Trophoblast cell (in vitro differentiated cells and primary cell): ENCODE data around the gene RFFL.

Experiments used
- DNase-seq, 2 donors: peaks; one replicate each; pipeline ENCODE4 v3.0.0-alpha.2; 2016
- H2AFZ ChIP-seq: 2 replicates; pipeline ENCODE4 v1.6.1; 2013; ENCODE audit warnings: low read length, moderate library complexity, mild to moderate bottlenecking; ENCODE audit not compliant: insufficient read depth, poor library complexity
- H2AK5ac ChIP-seq: 2 replicates; pipeline ENCODE4 v1.6.1; 2013; ENCODE audit warnings: mild to moderate bottlenecking, low read length
- H2BK120ac ChIP-seq: 2 replicates; pipeline ENCODE4 v1.6.1; 2013; ENCODE audit warnings: low read length, mild to moderate bottlenecking, moderate library complexity; ENCODE audit not compliant: insufficient read depth, poor library complexity
- H2BK12ac ChIP-seq: 2 replicates; pipeline ENCODE4 v1.6.1; 2013; ENCODE audit warnings: mild to moderate bottlenecking, low read length, moderate library complexity
- H2BK5ac ChIP-seq: 2 replicates; pipeline ENCODE4 v1.6.1; 2013; ENCODE audit warnings: low read length, low read depth, moderate library complexity, mild to moderate bottlenecking; ENCODE audit not compliant: poor library complexity
- H3K14ac ChIP-seq: 2 replicates; pipeline ENCODE4 v1.6.1; 2013; ENCODE audit warnings: mild to moderate bottlenecking, low read length
- H3K18ac ChIP-seq: 2 replicates; pipeline ENCODE4 v1.6.1; 2013; ENCODE audit warnings: mild to moderate bottlenecking, low read length
- H3K23ac ChIP-seq: 2 replicates; pipeline ENCODE4 v1.6.1; 2013; ENCODE audit warnings: low read length
- H3K27ac ChIP-seq: 2 replicates; pipeline ENCODE4 v1.5.1; 2013; ENCODE audit warnings: low read depth, mild to moderate bottlenecking, inconsistent platforms, low read length, moderate library complexity
- H3K27me3 ChIP-seq: 2 replicates; pipeline ENCODE4 v1.6.1; 2013; ENCODE audit warnings: inconsistent platforms, mild to moderate bottlenecking, low read length, moderate library complexity; ENCODE audit not compliant: insufficient read depth
- H3K36me3 ChIP-seq, 2 experiments: 1 replicate in 1 of 2; 2 replicates in 1 of 2; pipeline ENCODE4 v1.6.1; 2013; ENCODE audit warnings: low read length in 2 of 2, mild to moderate bottlenecking in 2 of 2, moderate library complexity in 1 of 2; ENCODE audit not compliant: insufficient read depth in 2 of 2, control insufficient read depth in 1 of 2
- H3K4ac ChIP-seq: 2 replicates; pipeline ENCODE4 v1.6.1; 2013; ENCODE audit warnings: low read depth, mild to moderate bottlenecking, low read length, moderate library complexity
- H3K4me1 ChIP-seq, 2 experiments: 1 replicate in 1 of 2; 2 replicates in 1 of 2; pipeline ENCODE4 v1.6.1; 2013; ENCODE audit warnings: low read length in 2 of 2, mild to moderate bottlenecking in 2 of 2, moderate library complexity in 1 of 2; ENCODE audit not compliant: insufficient read depth in 2 of 2, control insufficient read depth in 1 of 2
- H3K4me2 ChIP-seq: 2 replicates; pipeline ENCODE4 v1.6.1; 2013; ENCODE audit warnings: inconsistent platforms, mild to moderate bottlenecking, low read length, moderate library complexity
- H3K4me3 ChIP-seq: 2 replicates; pipeline ENCODE4 v1.5.1; 2013; ENCODE audit warnings: mild to moderate bottlenecking, low read depth, low read length, inconsistent platforms
- H3K79me1 ChIP-seq: one replicate; pipeline ENCODE4 v1.6.1; 2013; ENCODE audit warnings: low read length
- H3K79me2 ChIP-seq: 2 replicates; pipeline ENCODE4 v1.6.1; 2013; ENCODE audit warnings: low read length, mild to moderate bottlenecking; ENCODE audit not compliant: control insufficient read depth, insufficient read depth, poor library complexity
- H3K9ac ChIP-seq: 2 replicates; pipeline ENCODE4 v1.6.1; 2013; ENCODE audit warnings: mild to moderate bottlenecking, low read length
- H3K9me3 ChIP-seq: 2 replicates; pipeline ENCODE4 v1.6.1; 2013; ENCODE audit warnings: low read depth, mild to moderate bottlenecking, control low read depth, inconsistent platforms, low read length; ENCODE audit not compliant: insufficient read depth
- H4K12ac ChIP-seq: 2 replicates; pipeline ENCODE4 v1.6.1; 2013; ENCODE audit warnings: low read depth, mild to moderate bottlenecking, low read length, moderate library complexity
- H4K8ac ChIP-seq: 2 replicates; pipeline ENCODE4 v1.6.1; 2013; ENCODE audit warnings: low read depth, mild to moderate bottlenecking, low read length, moderate library complexity
- H4K91ac ChIP-seq: one replicate; pipeline ENCODE4 v1.6.1; 2013; ENCODE audit warnings: low read depth, mild to moderate bottlenecking, low read length, moderate library complexity
- WGBS: extraction: QIAGEN DNeasy Blood & Tissue Kit; methylation state at CpG from one replicate; pipeline ENCODE4 v1.1.7; 2013; ENCODE audit warnings: missing lambda C conversion rate; ENCODE audit not compliant: insufficient read length, insufficient coverage; ENCODE audit errors: extremely low coverage; 5-methylcytosine and 5-hydroxymethylcytosine counted together

RFFL gene

GRCh38 chr17:35017021-35017420 is 46.5 kb downstream of the RFFL start:
- Histone ChIP-seq H3K9ac (peak overlapping the region; percentile 49), H4K8ac (no peak overlapping the region), H4K12ac (no peak overlapping the region), H3K4ac (no peak overlapping the region), H4K91ac (no peak overlapping the region), H3K23ac (no peak overlapping the region), H3K79me1 (no peaks in the 10 kb centered on the region), H2BK120ac (no peak overlapping the region), H3K4me1 (peaks cover under 1 to 3% of the 10 kb centered on the region in 2 experiments), H2AK5ac (no peak overlapping the region), H3K4me2 (no peak overlapping the region), H3K18ac (no peak overlapping the region), H3K14ac (no peak overlapping the region), H3K27ac (no peak overlapping the region), H2BK12ac (no peak overlapping the region), H3K4me3 (no peak overlapping the region), H2AFZ (no peak overlapping the region), H3K27me3 (no peaks in the 10 kb centered on the region), H2BK5ac (no peak overlapping the region), H3K79me2 (no peaks in the 10 kb centered on the region), H3K9me3 (peaks cover 2% of the 10 kb centered on the region), H3K36me3 (peaks cover 4 to 7% of the 10 kb centered on the region in 2 experiments)
- WGBS = 100% methylated on average over 1 of the region's 4 CpGs
- DNase-seq = no peak

GRCh38 chr17:35016369-35016768 is 47.1 kb downstream of the RFFL start:
- WGBS = no CpG with 5 or more reads among the region's 4 CpGs
- H3K79me2 ChIP-seq = no peaks in the 10 kb centered on the region

DNA sequence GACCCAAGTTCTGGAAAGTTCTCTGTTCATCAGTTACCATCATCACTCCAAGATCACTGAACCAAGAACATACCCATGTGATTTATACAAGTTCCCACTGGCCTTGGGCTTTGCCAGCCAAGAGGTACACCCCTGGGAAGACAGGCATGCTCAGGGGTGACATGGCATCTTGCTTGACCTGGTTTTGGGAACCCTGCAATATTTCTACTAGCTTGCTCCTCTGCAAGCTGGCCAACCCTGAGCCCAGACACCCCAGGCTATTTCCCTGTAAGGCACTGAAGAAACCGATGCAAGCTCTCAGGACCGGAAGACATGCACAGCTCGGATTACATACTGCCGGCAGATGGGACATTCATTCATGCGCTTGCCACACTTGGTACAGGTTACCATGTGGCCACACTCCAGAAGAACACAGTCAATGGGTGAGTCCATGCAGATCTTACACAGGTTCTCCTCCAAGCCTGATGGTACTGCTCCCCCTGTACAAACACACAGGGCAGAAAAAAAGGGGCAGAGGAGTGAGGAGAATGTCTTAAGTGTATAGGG is 51.8 kb downstream of the RFFL start:
- Histone ChIP-seq H3K79me1 (no peaks in the 10 kb centered on the region), H3K9ac (no peak overlapping the region), H3K4me3 (no peak overlapping the region), H3K79me2 (no peaks in the 10 kb centered on the region), H3K9me3 (no peaks in the 10 kb centered on the region), H2BK5ac (no peak overlapping the region), H3K4ac (no peak overlapping the region), H3K23ac (no peak overlapping the region), H2BK12ac (no peak overlapping the region), H3K4me1 (peaks cover 6 to 7% of the 10 kb centered on the region in 2 experiments), H3K27me3 (no peaks in the 10 kb centered on the region), H4K91ac (no peak overlapping the region), H4K8ac (no peak overlapping the region), H3K36me3 (peaks cover 8 to 10% of the 10 kb centered on the region in 2 experiments), H3K27ac (no peak overlapping the region), H3K4me2 (no peak overlapping the region), H2AFZ (no peak overlapping the region), H2AK5ac (no peak overlapping the region), H2BK120ac (no peak overlapping the region), H4K12ac (no peak overlapping the region), H3K18ac (no peak overlapping the region), H3K14ac (no peak overlapping the region)
- WGBS = no CpG with 5 or more reads among the region's 5 CpGs
- no peak for DNase-seq

More at GRCh38 chr17:35016369-35016768, 47.1 kb downstream of the RFFL start:
- Histone ChIP-seq H2BK5ac (no peak overlapping the region), H3K18ac (no peak overlapping the region), H3K14ac (no peak overlapping the region), H3K4ac (no peak overlapping the region), H4K12ac (no peak overlapping the region), H2BK12ac (no peak overlapping the region), H3K4me2 (no peak overlapping the region), H4K91ac (no peak overlapping the region), H2AK5ac (no peak overlapping the region), H3K27me3 (no peaks in the 10 kb centered on the region), H4K8ac (no peak overlapping the region), H3K4me3 (no peak overlapping the region), H3K9me3 (peaks cover 2% of the 10 kb centered on the region), H3K9ac (no peak overlapping the region), H2BK120ac (no peak overlapping the region), H3K79me1 (no peaks in the 10 kb centered on the region), H3K27ac (no peak overlapping the region), H3K23ac (no peak overlapping the region), H3K36me3 (peaks cover 7 to 11% of the 10 kb centered on the region in 2 experiments), H3K4me1 (peaks cover 7 to 9% of the 10 kb centered on the region in 2 experiments), H2AFZ (no peak overlapping the region)
- DNase-seq = no peak

GRCh38 chr17:35010093-35010492 is 53.4 kb downstream of the RFFL start:
- WGBS = no CpG with 5 or more reads among the region's 3 CpGs
- H3K9me3 ChIP-seq = no peaks in the 10 kb centered on the region
- H4K8ac ChIP-seq = no peak overlapping the region

More at GRCh38 chr17:35010093-35010492, 53.4 kb downstream of the RFFL start:
- no peaks in the 10 kb centered on the region for H3K27me3 ChIP-seq
- no peak overlapping the region for H3K4me3 ChIP-seq
- H3K9ac ChIP-seq = no peak overlapping the region
- DNase-seq = no peak
- no peak overlapping the region for H4K12ac ChIP-seq
- no peaks in the 10 kb centered on the region for H3K79me2 ChIP-seq
- H2BK120ac ChIP-seq = no peak overlapping the region
- H3K4me2 ChIP-seq = no peak overlapping the region
- no peaks in the 10 kb centered on the region for H3K79me1 ChIP-seq
- H3K36me3 ChIP-seq = peaks cover 6 to 8% of the 10 kb centered on the region in 2 experiments
- peaks cover 6 to 7% of the 10 kb centered on the region in 2 experiments for H3K4me1 ChIP-seq
- no peak overlapping the region for H4K91ac ChIP-seq
- H3K4ac ChIP-seq = no peak overlapping the region
- H3K18ac ChIP-seq = no peak overlapping the region
- no peak overlapping the region for H2BK5ac ChIP-seq
- H2AFZ ChIP-seq = no peak overlapping the region
- no peak overlapping the region for H2AK5ac ChIP-seq
- H2BK12ac ChIP-seq = no peak overlapping the region
- no peak overlapping the region for H3K23ac ChIP-seq
- H3K27ac ChIP-seq = no peak overlapping the region
- H3K14ac ChIP-seq = no peak overlapping the region
